Sigmoid colon (tissue), 4 donors: Measurements from ENCODE around the gene AADAT.

ENCODE experiments used
- EP300 ChIP-seq, 4 donors: sonication (generic); formaldehyde crosslinking; IDR thresholded peaks; one replicate each; pipeline ENCODE4 v1.6.1; 2017; ENCODE audit warnings: antibody characterized with exemption in 4 of 4
- POLR2A ChIP-seq, 2 donors: fragments of 450-650 bp; IDR thresholded peaks; one replicate each; pipeline ENCODE4 v1.6.1; 2016; ENCODE audit warnings: antibody characterized with exemption in 2 of 2, mild to moderate bottlenecking in 2 of 2, moderate library complexity in 2 of 2
- POLR2AphosphoS5 ChIP-seq, 4 donors: sonication (generic); formaldehyde crosslinking; IDR thresholded peaks; one replicate each; pipeline ENCODE4 v1.6.1; 2017; ENCODE audit warnings: antibody characterized with exemption in 4 of 4
- TF ChIP-seq, protein P1 (sequence below), 4 experiments: fragments of 450-650 bp in 3 of 4; fragments of 200-600 bp in 1 of 4; IDR thresholded peaks; one replicate each; pipeline ENCODE4 v1.5.1; 2016 to 2019; ENCODE audit warnings: antibody characterized with exemption in 4 of 4, mild to moderate bottlenecking in 3 of 4, moderate library complexity in 2 of 4

GRCh38 chr4:170040031-170040680, 49.6 kb downstream of the AADAT start:
- TF ChIP-seq, protein P1, sequence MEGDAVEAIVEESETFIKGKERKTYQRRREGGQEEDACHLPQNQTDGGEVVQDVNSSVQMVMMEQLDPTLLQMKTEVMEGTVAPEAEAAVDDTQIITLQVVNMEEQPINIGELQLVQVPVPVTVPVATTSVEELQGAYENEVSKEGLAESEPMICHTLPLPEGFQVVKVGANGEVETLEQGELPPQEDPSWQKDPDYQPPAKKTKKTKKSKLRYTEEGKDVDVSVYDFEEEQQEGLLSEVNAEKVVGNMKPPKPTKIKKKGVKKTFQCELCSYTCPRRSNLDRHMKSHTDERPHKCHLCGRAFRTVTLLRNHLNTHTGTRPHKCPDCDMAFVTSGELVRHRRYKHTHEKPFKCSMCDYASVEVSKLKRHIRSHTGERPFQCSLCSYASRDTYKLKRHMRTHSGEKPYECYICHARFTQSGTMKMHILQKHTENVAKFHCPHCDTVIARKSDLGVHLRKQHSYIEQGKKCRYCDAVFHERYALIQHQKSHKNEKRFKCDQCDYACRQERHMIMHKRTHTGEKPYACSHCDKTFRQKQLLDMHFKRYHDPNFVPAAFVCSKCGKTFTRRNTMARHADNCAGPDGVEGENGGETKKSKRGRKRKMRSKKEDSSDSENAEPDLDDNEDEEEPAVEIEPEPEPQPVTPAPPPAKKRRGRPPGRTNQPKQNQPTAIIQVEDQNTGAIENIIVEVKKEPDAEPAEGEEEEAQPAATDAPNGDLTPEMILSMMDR (IDR thresholded peaks at IDR 0.05): no peak
- no peak for TF ChIP-seq POLR2A (IDR thresholded peaks at IDR 0.05)
- no peak for TF ChIP-seq EP300 (IDR thresholded peaks at IDR 0.05)
- TF ChIP-seq POLR2AphosphoS5 (IDR thresholded peaks at IDR 0.05): no peak
